RWPE2 (cell line): ENCODE measurements around the gene SREK1.

Experiments used
- ATAC-seq: fragments of 200-7000 bp; cut with Tn5 transposase; 3 replicates; pipeline ENCODE4 v1.9.1; 2021; ENCODE audit warnings: low read depth
- DNase-seq: peaks from one replicate; pipeline ENCODE4 v3.0.0-alpha.2; 2020; ENCODE audit warnings: low spot score
- H3K27ac ChIP-seq: fragments of 450-650 bp; 2 replicates; pipeline ENCODE4 v1.5.1; 2017; ENCODE audit warnings: mild to moderate bottlenecking; ENCODE audit not compliant: poor library complexity, severe bottlenecking
- H3K27me3 ChIP-seq: fragments of 250-450 bp; sonication (Bioruptor Pico); 2 replicates; pipeline ENCODE4 v1.5.1; 2021; ENCODE audit warnings: mild to moderate bottlenecking, moderate library complexity; ENCODE audit not compliant: insufficient read depth, poor library complexity, severe bottlenecking
- H3K36me3 ChIP-seq: fragments of 250-450 bp; sonication (Bioruptor Pico); 2 replicates; pipeline ENCODE4 v1.5.1; 2020; ENCODE audit warnings: low read depth, mild to moderate bottlenecking, moderate library complexity
- H3K4me1 ChIP-seq: fragments of 250-450 bp; sonication (Bioruptor Pico); 2 replicates; pipeline ENCODE4 v1.5.1; 2021; ENCODE audit warnings: mild to moderate bottlenecking, moderate library complexity; ENCODE audit not compliant: insufficient read depth, poor library complexity, severe bottlenecking
- H3K4me3 ChIP-seq: fragments of 250-450 bp; sonication (Bioruptor Pico); 2 replicates; pipeline ENCODE4 v1.5.1; 2021; ENCODE audit warnings: mild to moderate bottlenecking, moderate library complexity; ENCODE audit not compliant: severe bottlenecking
- H3K9me3 ChIP-seq: fragments of 250-450 bp; sonication (Bioruptor Pico); 2 replicates; pipeline ENCODE4 v1.5.1; 2021; ENCODE audit warnings: mild to moderate bottlenecking, moderate library complexity; ENCODE audit not compliant: severe bottlenecking
- CTCF ChIP-seq: fragments of 450-650 bp; IDR thresholded peaks from one replicate; pipeline ENCODE4 v1.5.1; 2017; ENCODE audit warnings: mild to moderate bottlenecking, moderate library complexity; ENCODE audit not compliant: poor library complexity, severe bottlenecking

Gene SREK1

DNA sequence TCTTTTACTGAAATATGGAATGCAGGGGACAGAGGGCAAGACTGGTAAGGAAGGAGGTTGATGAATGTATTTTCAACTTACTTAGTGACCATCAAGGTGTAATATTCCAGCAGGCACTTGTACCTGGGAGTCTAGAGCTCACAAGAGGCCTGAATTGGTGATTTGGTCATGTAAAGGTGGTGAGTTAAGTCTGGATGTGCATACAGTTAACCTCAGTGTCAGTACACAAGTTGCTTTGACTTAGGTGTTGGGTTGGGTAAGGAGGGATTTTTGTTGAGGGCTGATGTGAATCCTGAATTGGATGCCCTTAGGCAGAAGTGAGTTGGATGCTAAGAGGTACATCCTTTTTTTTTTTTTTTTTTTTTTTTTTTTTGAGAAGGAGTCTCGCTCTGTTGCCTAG, 7.4 kb downstream of the SREK1 start:
- no peak overlapping the region for H3K4me3 ChIP-seq
- peaks cover 57% of the 10 kb centered on the region for H3K36me3 ChIP-seq
- DNase-seq (no peak), ATAC-seq (peak; percentile 20; the same call in 1 of the 3 replicates)
- no peaks in the 10 kb centered on the region for H3K9me3 ChIP-seq
- TF ChIP-seq CTCF, result no peak
- H3K27me3 ChIP-seq, result no peaks in the 10 kb centered on the region
- H3K27ac ChIP-seq, result no peak overlapping the region
- H3K4me1 ChIP-seq, result peaks cover 12% of the 10 kb centered on the region

DNA sequence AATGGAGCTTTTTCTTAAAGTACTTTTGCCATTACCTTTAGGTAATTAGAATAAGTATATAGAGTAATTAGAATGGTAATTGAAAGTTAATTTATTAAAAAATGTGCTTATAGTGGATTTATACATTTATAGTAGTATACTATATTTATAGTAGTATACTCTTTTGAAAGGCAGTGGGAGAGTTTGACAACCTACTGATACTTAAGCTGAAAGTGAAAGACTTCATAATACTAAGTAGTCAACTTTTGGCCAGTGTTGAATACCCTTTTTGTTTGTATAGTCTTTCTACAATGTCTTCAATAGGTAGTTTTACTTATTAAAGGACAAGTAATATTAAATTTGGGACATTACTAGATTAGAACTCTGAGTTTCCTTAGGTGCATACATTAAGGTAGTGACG, 12.9 kb downstream of the SREK1 start:
- no peak for ATAC-seq
- no peak overlapping the region for H3K27ac ChIP-seq
- H3K27me3 ChIP-seq, result no peaks in the 10 kb centered on the region
- no peak overlapping the region for H3K4me3 ChIP-seq
- peaks cover 6% of the 10 kb centered on the region for H3K4me1 ChIP-seq
- DNase-seq, result no peak
- no peak for TF ChIP-seq CTCF
- peaks cover 95% of the 10 kb centered on the region for H3K36me3 ChIP-seq
- no peaks in the 10 kb centered on the region for H3K9me3 ChIP-seq

GRCh38 chr5:66161356-66161755, 17.3 kb downstream of the SREK1 start:
- TF ChIP-seq CTCF, result no peak
- Histone ChIP-seq H3K4me3 (no peak overlapping the region), H3K4me1 (no peaks in the 10 kb centered on the region), H3K27me3 (no peaks in the 10 kb centered on the region), H3K36me3 (peaks cover 100% of the 10 kb centered on the region), H3K27ac (no peak overlapping the region), H3K9me3 (no peaks in the 10 kb centered on the region)
- ATAC-seq (no peak), DNase-seq (no peak)

DNA sequence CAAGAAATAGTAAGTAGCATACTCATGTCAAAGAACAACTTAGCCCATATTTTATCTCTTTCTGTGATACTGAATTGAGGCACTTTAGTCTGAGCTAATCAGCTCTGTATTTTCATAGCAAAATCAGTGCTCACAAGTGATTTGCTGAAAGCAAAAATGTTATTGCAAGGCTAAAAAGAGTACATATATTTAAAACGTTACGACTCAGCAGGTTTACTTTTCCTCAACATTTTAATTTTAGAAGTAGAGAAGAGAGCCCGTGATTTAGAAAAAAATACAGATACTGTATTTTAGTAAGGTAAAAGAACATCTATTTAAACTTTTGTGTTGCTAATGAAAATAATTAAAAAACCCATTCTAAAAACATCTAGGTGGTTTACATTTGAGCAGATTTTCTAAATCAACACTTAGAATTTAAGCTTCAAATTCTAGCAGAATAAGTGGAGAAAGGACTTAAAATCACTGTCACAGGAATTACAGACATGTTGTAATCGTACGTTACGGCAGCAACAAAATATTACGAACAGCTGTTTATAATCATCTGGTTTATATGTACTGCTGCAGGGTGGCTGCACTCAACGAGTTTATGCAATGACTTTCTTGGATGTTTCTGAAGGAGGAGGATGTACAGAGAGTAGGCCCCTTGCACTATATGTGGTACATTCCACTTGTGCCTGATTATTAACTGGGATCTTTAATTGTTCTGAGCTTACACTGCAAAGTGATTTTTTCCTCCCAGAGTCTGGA, 20.1 kb downstream of the SREK1 start:
- ATAC-seq (no peak), DNase-seq (no peak)
- Histone ChIP-seq H3K9me3 (no peaks in the 10 kb centered on the region), H3K27me3 (no peaks in the 10 kb centered on the region), H3K36me3 (peaks cover 98% of the 10 kb centered on the region), H3K27ac (no peak overlapping the region), H3K4me1 (no peaks in the 10 kb centered on the region), H3K4me3 (no peak overlapping the region)
- TF ChIP-seq CTCF, result no peak

DNA sequence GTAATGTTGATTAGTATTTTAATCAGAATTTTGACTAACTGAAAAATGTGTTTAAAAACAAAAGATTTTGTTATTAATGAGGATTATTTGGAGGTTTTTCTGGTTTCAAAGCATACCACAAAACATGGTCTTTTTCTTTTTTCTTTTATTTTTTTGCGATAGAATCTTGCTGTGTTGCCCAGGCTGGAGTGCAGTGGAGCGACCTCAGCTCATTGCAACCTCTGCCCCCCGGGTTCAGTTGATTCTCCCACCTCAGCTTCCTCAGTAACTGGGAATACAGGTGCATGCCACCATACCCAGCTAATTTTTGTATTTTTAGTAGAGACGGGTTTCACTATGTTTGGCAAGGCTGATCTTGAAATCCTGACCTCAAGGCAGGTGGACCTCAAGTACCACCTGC, 24.1 kb downstream of the SREK1 start:
- H3K4me3 ChIP-seq, result no peak overlapping the region
- no peak overlapping the region for H3K27ac ChIP-seq
- H3K9me3 ChIP-seq, result no peaks in the 10 kb centered on the region
- ATAC-seq (no peak), DNase-seq (no peak)
- TF ChIP-seq CTCF, result no peak
- peaks cover 98% of the 10 kb centered on the region for H3K36me3 ChIP-seq
- no peaks in the 10 kb centered on the region for H3K27me3 ChIP-seq
- no peaks in the 10 kb centered on the region for H3K4me1 ChIP-seq
